ENCODE results near the gene IGF1R. TPM values are rescaled to one million over a fixed set of nuclear protein-coding genes. Genes with fewer than 3 reads are reported as not detected.

Gene IGF1R
- total and polyA plus RNA-seq, 2 of the 13 experiments (the other 11 are each of a cell fraction or from before 2014, with no cell fraction given) = 15.9 to 18.4 TPM

GRCh38 chr15:98649472-98650416 lies 1.4 kb downstream of the IGF1R start (continued):
- TF ChIP-seq MED8 (CRISPR knock-in tag; IDR thresholded peaks at IDR 0.05; ENCODE audit: insufficient replicate concordance) (peak; percentile 49), SIN3A (IDR thresholded peaks at IDR 0.05; ENCODE audit: borderline replicate concordance, low read depth, low read length) (peak; percentile 28; the same call in 1 of the 2 replicates), ZNF609 (CRISPR knock-in tag; IDR thresholded peaks at IDR 0.05; ENCODE audit: borderline replicate concordance) (no peak), CSRNP1 (CRISPR knock-in tag; IDR thresholded peaks at IDR 0.05) (0 out of 2 replicates have a peak, but pooled peaks have one; percentile 24), ZNF547 (CRISPR knock-in tag; IDR thresholded peaks at IDR 0.05) (peak; percentile 60; the same call in 1 of the 2 replicates), ZNF75D (CRISPR knock-in tag; IDR thresholded peaks at IDR 0.05; ENCODE audit: borderline replicate concordance) (no peak), HOXA3 (CRISPR knock-in tag; IDR thresholded peaks at IDR 0.05) (peak; percentile 18; the same call in 1 of the 2 replicates), MTERF4 (CRISPR knock-in tag; IDR thresholded peaks at IDR 0.05) (no peak), ZNF766 (CRISPR knock-in tag; IDR thresholded peaks at IDR 0.05; ENCODE audit: borderline replicate concordance) (no peak), ZNF343 (CRISPR knock-in tag; IDR thresholded peaks at IDR 0.05) (no peak), HMGA1 (CRISPR knock-in tag; conservative IDR thresholded peaks at IDR 0.05) (no peak), TGIF2 (CRISPR knock-in tag; IDR thresholded peaks at IDR 0.05) (no peak), PLSCR1 (CRISPR knock-in tag; IDR thresholded peaks at IDR 0.05; ENCODE audit: borderline replicate concordance) (no peak), ZNF883 (CRISPR knock-in tag; IDR thresholded peaks at IDR 0.05; ENCODE audit: not compliant biosample characterization) (no peak), ZMAT3 (CRISPR knock-in tag; conservative IDR thresholded peaks at IDR 0.05) (0 out of 2 replicates have a peak, but pooled peaks have one; percentile 23), ZBTB39 (CRISPR knock-in tag; IDR thresholded peaks at IDR 0.05) (no peak), SYNCRIP (IDR thresholded peaks at IDR 0.05; ENCODE audit: insufficient read depth, low read depth, low read length) (no peak)
